Limb (tissue), 2 donors: Measurements from ENCODE around the gene SURF2.
"Not testable (repeated sequence)": the region's sequence is repeated elsewhere in the genome, so short reads cannot be mapped to it uniquely, and the experiment has no call there.

Experiments
- DNase-seq, 2 donors: peaks; one replicate each; pipeline ENCODE4 v3.0.0-alpha.2; 2016; ENCODE audit errors: extremely low spot score in 2 of 2

Gene SURF2

GRCh38 chr9:133356391-133357091, at the start of gene SURF2, which contains the start of gene SURF1:
SURF2 (plus strand) TSS chr9:133356550; CDS start chr9:133356593, 43 bp downstream.
SURF1 (minus strand) TSS chr9:133356487; CDS start chr9:133356453, 34 bp downstream.
- DNase-seq, result peak; percentile 83 to 91

GRCh38 chr9:133307301-133307700, 49.0 kb upstream of the SURF2 start:
- DNase-seq, result no peak

- DNase-seq, result no peak
These were observed 46.7 kb upstream of the SURF2 start for GRCh38 chr9:133309608-133310007.

- DNase-seq, result no peak
These were observed 40.4 kb upstream of the SURF2 start for GRCh38 chr9:133315997-133316396.

- not testable (repeated sequence) for DNase-seq
These were observed 38.8 kb upstream of the SURF2 start for GRCh38 chr9:133317551-133317950.

GRCh38 chr9:133320421-133320881, 35.9 kb upstream of the SURF2 start:
- DNase-seq, result no peak

GRCh38 chr9:133321411-133321935, 34.9 kb upstream of the SURF2 start:
- no peak for DNase-seq

GRCh38 chr9:133322701-133323100, 33.6 kb upstream of the SURF2 start:
- no peak for DNase-seq

GRCh38 chr9:133323211-133323610, 33.1 kb upstream of the SURF2 start:
- DNase-seq, result no peak

- no peak for DNase-seq
These were observed 32.2 kb upstream of the SURF2 start for GRCh38 chr9:133323991-133324703.

GRCh38 chr9:133327021-133327420, 29.3 kb upstream of the SURF2 start:
- not testable (repeated sequence) for DNase-seq

GRCh38 chr9:133327834-133328484, 28.4 kb upstream of the SURF2 start:
- no peak for DNase-seq

- DNase-seq, result not testable (repeated sequence)
These were observed 26.8 kb upstream of the SURF2 start for GRCh38 chr9:133329306-133330156.

GRCh38 chr9:133331221-133331620, 25.1 kb upstream of the SURF2 start:
- DNase-seq, result no peak

GRCh38 chr9:133331641-133332380, 24.5 kb upstream of the SURF2 start:
- no peak for DNase-seq

- no peak for DNase-seq
These were observed 24.0 kb upstream of the SURF2 start for GRCh38 chr9:133332381-133332730.

GRCh38 chr9:133333011-133333410, 23.3 kb upstream of the SURF2 start:
- DNase-seq, result no peak

- DNase-seq, result no peak
These were observed 22.8 kb upstream of the SURF2 start for GRCh38 chr9:133333566-133333965.

- no peak for DNase-seq
These were observed 22.2 kb upstream of the SURF2 start for GRCh38 chr9:133334161-133334560.

GRCh38 chr9:133334888-133335287, 21.5 kb upstream of the SURF2 start:
- not testable (repeated sequence) for DNase-seq
